ENCODE measurements around the gene PANX1. TPM values are rescaled to one million over a fixed set of nuclear protein-coding genes. Genes with fewer than 3 reads are reported as not detected.

The PANX1 gene
- total and polyA plus RNA-seq, 2 experiments from 2014 or later, result 9.5 to 40.8 TPM

GRCh38 chr11:94170953-94171352, 42.3 kb downstream of the PANX1 start:
- DNase-seq (ENCODE audit: low spot score), result no peak
- Histone ChIP-seq H3K9me2 (ENCODE audit: insufficient read depth) (no peaks in the 10 kb centered on the region), H3K79me2 (replicated peaks; ENCODE audit: insufficient read depth) (peaks cover 93% of the 10 kb centered on the region), H4K20me1 (replicated peaks; ENCODE audit: insufficient read depth) (peaks cover 33% of the 10 kb centered on the region), H3K4me3 (no peak overlapping the region), H3K27ac (ENCODE audit: low read depth) (no peak overlapping the region), H2AFZ (no peak overlapping the region), H3F3A (replicated peaks; ENCODE audit: low read depth) (no peaks in the 10 kb centered on the region), H3K27me3 (ENCODE audit: insufficient read depth) (no peaks in the 10 kb centered on the region), H3K36me3 (ENCODE audit: insufficient read depth) (no peaks in the 10 kb centered on the region), H3K4me1 (ENCODE audit: insufficient read depth) (peaks cover 13% of the 10 kb centered on the region), H3K4me2 (no peak overlapping the region)
- Mint-ChIP-seq H3K27ac (no peak overlapping the region), H3K36me3 (ENCODE audit: low read depth) (peaks cover 22% of the 10 kb centered on the region), H3K4me3 (no peak overlapping the region), H3K9me3 (no peaks in the 10 kb centered on the region; the same call in 2 of the 3 replicates), H3K4me1 (peaks cover 70% of the 10 kb centered on the region), H3K27me3 (ENCODE audit: insufficient read depth, low read depth, poor library complexity) (peaks cover 6% of the 10 kb centered on the region)
- TF ChIP-seq STAT1 (IDR thresholded peaks at IDR 0.05; ENCODE audit: unreplicated experiment) (no peak), ZNF331 (CRISPR knock-in tag; IDR thresholded peaks at IDR 0.05; ENCODE audit: low read depth) (no peak), ZNF114 (CRISPR knock-in tag; IDR thresholded peaks at IDR 0.05) (no peak), JUNB (IDR thresholded peaks at IDR 0.05; ENCODE audit: unreplicated experiment) (no peak), ZNF462 (CRISPR knock-in tag; IDR thresholded peaks at IDR 0.05) (no peak), ETS1 (IDR thresholded peaks at IDR 0.05) (no peak), CTCF (conservative IDR thresholded peaks at IDR 0.05; ENCODE audit: low read depth in 2 of 2) (no peak), POLR2AphosphoS5 (IDR thresholded peaks at IDR 0.05; ENCODE audit: low read depth) (no peak), EZH2 (IDR thresholded peaks at IDR 0.05; ENCODE audit: low read depth, unreplicated experiment) (no peak), NANOG (IDR thresholded peaks at IDR 0.05; ENCODE audit: borderline replicate concordance) (no peak), CREB1 (CRISPR knock-in tag; IDR thresholded peaks at IDR 0.05; ENCODE audit: low read depth) (no peak), EZH2phosphoT487 (IDR thresholded peaks at IDR 0.05; ENCODE audit: unreplicated experiment) (no peak), REST (IDR thresholded peaks at IDR 0.05; ENCODE audit: unreplicated experiment) (no peak)
- ATAC-seq, result no peak

All from GM23338 (cell line).